GM10248 (cell line): ENCODE measurements around the gene YARS2.
"Not testable (repeated sequence)": the region's sequence is repeated elsewhere in the genome, so short reads cannot be mapped to it uniquely, and the experiment has no call there.

Experiments used
- CTCF ChIA-PET: fragments of 300-600 bp; sonication (Branson Sonifier 250); formaldehyde crosslinking; extraction: SDS; loops from one replicate; lab custom pipeline; 2021; ENCODE audit warnings: antibody characterized with exemption; lab: Yijun Ruan, JAX
- POLR2A ChIA-PET: fragments of 350-650 bp; sonication (Branson Sonifier 250); formaldehyde crosslinking; extraction: SDS; loops from one replicate; lab custom pipeline; 2020; ENCODE audit warnings: antibody characterized with exemption; lab: Yijun Ruan, JAX
- DNase-seq: peaks from one replicate; pipeline ENCODE4 v3.0.0; 2012; ENCODE audit errors: extremely low spot score
- TF ChIP-seq, protein P1 (sequence below): IDR thresholded peaks from 2 replicates; pipeline ENCODE4 v1.5.1; 2012; ENCODE audit warnings: mild to moderate bottlenecking, low read depth; ENCODE audit errors: extremely low read depth, missing control alignments, control extremely low read depth

The YARS2 gene

GRCh38 chr12:32726286-32726685 lies 29.4 kb downstream of the YARS2 start:
- no peak for DNase-seq
- TF ChIP-seq, protein P1, sequence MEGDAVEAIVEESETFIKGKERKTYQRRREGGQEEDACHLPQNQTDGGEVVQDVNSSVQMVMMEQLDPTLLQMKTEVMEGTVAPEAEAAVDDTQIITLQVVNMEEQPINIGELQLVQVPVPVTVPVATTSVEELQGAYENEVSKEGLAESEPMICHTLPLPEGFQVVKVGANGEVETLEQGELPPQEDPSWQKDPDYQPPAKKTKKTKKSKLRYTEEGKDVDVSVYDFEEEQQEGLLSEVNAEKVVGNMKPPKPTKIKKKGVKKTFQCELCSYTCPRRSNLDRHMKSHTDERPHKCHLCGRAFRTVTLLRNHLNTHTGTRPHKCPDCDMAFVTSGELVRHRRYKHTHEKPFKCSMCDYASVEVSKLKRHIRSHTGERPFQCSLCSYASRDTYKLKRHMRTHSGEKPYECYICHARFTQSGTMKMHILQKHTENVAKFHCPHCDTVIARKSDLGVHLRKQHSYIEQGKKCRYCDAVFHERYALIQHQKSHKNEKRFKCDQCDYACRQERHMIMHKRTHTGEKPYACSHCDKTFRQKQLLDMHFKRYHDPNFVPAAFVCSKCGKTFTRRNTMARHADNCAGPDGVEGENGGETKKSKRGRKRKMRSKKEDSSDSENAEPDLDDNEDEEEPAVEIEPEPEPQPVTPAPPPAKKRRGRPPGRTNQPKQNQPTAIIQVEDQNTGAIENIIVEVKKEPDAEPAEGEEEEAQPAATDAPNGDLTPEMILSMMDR: no peak
- CTCF ChIA-PET: no interaction called here
- POLR2A ChIA-PET: no interaction called here

DNA sequence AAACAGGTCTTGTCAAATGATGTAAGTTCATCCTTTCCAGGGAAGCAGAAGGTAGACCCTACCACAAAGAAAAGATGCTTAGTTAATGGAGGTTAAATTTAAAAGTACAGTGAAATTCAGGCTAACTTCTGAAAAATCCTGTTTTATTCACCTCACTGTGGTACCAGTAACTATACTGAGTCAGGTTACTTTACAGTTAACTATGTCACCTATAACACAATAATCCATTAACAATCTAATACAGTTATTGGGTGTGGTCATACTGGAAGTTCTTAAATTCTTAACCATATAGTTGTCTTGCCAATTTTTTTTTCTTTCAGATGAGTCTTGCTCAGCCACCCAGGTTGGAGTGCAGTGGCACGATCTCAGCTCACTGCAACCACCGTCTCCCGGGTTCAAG lies 30.4 kb downstream of the YARS2 start:
- CTCF ChIA-PET: interaction anchor here (1.0 kb wide), 1 partner anchor 19 kb away, joined by 3 read pairs; no protein-coding TSS in a partner anchor
- DNase-seq: not testable (repeated sequence)

DNA sequence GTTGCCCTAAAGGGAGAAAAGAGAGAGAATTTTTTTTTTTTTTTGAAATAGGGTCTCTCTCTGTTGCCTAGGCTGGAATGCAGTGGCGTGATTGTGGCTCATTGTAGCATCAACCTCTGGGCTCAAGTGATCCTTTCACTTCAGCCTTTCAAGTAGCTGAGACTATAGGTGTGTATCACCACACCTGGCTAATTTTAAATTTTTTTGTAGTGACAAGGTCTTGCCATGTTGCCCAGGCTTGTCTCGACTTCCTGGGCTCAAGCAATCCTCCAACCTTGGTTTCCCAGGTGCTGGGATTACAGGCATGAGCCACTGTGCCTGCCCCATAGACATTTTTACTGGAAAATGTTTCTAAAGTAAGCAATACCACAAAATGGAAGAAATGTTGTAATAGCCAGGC lies 36.8 kb downstream of the YARS2 start:
- TF ChIP-seq, protein P1: no peak
- ChIA-PET POLR2A (no interaction called here), CTCF (interaction anchor here (1.7 kb wide), 1 partner anchor 12 kb away, joined by 6 read pairs; no protein-coding TSS in a partner anchor)
- no peak for DNase-seq

More for the DNA sequence above, 30.4 kb downstream of the YARS2 start:
- POLR2A ChIA-PET: not testable (repeated sequence)

GRCh38 chr12:32714772-32715171 lies 40.9 kb downstream of the YARS2 start:
- POLR2A ChIA-PET: no interaction called here
- TF ChIP-seq, protein P1: no peak
- DNase-seq: no peak
- CTCF ChIA-PET: no interaction called here

DNA sequence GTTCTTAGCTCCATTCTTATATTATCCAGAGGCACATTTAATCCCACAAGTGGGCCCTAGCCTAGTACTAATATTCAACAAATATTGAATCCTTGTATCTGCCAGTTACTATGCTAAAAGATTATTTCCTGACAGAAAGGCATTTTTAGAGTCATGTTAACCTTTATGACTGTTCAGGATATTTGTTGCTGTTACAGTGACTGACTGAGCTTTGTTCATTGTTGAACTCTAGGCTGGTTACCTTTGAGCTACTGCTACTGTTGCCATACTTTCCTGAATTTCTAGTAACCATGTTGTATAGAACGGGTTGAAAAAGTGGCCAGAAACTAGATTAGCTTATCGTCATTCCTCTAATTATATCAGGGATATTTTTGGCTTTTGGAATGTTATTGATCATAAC lies 46.8 kb downstream of the YARS2 start:
- TF ChIP-seq, protein P1: no peak
- DNase-seq: no peak
- ChIA-PET CTCF (interaction anchor here (0.9 to 3.1 kb wide), 5 partner anchors 10 to 46 kb away, joined by 3 to 11 read pairs (median 6); partner anchors contain the start of gene YARS2), POLR2A (no interaction called here)

DNA sequence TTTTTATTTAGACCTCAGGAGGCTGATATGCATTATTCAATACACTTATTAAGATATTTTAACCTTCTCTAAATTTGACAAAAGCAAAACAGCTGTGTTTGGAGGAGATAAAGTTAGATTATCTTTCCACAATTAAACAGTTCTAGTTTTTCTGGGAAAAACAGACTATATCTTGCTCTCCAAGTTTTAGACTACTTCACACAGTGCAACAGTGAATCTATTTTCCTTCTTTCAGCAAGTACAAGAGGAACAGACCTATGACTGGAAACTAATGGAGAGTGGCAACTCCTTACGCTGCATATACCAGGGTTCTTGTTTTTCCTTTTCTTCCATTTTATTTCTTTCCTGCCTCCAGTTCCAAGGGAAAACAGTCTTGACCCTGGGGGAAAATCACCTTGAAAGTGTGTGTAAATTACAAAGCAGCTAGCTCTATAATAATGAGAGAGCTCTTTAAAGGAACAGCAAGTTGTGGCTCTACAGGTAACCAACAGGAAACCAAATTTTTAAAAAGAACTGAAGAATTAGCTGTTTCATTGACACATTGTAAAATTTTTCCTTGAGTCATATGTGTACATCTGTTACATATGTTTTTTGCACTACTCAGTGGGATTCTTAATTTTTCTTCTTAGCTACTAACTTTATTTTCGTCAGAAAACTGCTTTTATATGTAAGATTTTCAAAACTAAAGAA lies 49.2 kb downstream of the YARS2 start:
- ChIA-PET CTCF (interaction anchor here (0.9 to 3.1 kb wide), 10 partner anchors 12 to 1435 kb away, joined by 3 to 11 read pairs (median 4); partner anchors contain the start of gene YARS2), POLR2A (no interaction called here)
- DNase-seq: no peak
- TF ChIP-seq, protein P1: no peak

DNA sequence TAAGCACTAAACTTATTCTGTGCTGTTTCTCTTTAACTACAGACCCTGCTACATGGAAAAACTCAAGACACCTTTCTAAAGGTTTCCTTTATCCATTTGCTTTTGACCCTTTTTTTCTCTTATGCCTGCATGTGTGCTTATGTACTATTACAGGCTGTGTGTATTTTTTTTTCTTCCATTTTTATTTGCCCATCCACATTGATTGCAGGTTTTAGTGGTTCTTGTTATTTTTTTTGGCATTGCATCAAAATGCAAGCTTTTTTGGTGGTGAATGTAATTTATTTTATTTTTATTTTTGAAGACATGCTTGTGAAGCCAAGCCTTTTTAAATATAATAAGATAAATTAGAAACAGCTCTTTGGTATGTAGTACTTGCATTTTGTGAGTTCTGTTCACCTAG lies 49.9 kb downstream of the YARS2 start:
- TF ChIP-seq, protein P1: no peak
- no peak for DNase-seq
- CTCF ChIA-PET: interaction anchor here (0.9 to 3.1 kb wide), 8 partner anchors 14 to 1434 kb away, joined by 3 to 11 read pairs (median 4); partner anchors contain the start of gene YARS2
- POLR2A ChIA-PET: no interaction called here
